ENCODE data around the gene CLDN12.
A peak's percentile ranks its signal among the peaks of the same experiment; 100 is the strongest.

The CLDN12 gene

DNA sequence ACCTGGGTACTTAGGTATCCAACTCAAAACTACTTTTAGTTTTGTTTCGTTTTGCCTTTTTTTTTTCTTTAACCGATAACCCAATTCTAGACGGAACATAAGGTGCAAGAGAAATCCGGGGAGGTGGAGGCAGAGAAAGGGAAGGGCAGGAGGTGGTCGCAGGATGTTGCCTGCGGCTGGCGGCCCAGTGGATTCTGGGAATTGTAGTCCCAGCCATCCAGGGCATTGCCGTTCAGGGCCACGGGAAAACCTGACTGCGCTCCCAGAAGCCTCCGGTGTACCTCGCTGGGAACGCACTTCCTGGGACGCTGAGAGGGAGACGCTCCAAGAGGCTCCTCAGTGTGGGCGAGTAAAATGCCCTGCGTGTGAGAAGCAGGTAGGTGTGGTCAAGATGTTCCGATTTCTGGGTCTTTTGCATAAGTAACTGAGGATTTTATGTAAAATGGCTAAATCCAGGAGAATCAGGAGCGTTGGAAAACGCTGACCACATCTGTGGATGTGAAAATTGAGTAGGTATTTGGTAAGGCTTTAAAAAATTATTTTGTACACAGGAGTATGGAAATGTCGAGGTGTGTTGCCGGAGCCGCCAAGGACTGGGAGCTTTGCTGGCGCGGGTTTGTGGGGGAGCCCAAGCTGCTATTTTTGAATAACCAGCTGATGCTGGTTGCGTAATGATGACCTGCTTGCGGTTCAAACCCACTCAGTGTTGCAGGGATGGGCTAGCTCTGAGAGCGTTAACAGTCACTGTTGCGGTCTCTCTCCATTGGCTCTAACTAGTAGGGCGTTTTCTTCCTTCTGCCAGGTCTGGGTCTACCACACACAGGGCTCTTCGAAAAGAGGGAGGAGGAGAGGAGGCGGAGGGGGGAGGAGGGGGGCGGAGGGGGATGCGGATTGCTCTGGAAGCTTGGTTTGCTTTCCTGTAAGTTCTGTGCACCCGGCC is at the start of gene CLDN12:
TSS of gene CLDN12 (plus strand) at position 288 of the 940 bp plus-strand sequence. CDS start 9,216 bp downstream, outside the sequence.
- H3K27me3 ChIP-seq (ENCODE audit: control insufficient read depth, insufficient read depth, low read length): no peaks in the 10 kb centered on the region
- H3K27ac ChIP-seq: peak within 1 kb of the TSS; percentile 95
- no peak within 1 kb of the TSS for H3K9ac ChIP-seq
- no peaks in the 10 kb centered on the region for H3K79me2 ChIP-seq
- no peaks in the 10 kb centered on the region for H3K36me3 ChIP-seq (ENCODE audit: control insufficient read depth, insufficient read depth, low read length)
- TF ChIP-seq, protein P1, sequence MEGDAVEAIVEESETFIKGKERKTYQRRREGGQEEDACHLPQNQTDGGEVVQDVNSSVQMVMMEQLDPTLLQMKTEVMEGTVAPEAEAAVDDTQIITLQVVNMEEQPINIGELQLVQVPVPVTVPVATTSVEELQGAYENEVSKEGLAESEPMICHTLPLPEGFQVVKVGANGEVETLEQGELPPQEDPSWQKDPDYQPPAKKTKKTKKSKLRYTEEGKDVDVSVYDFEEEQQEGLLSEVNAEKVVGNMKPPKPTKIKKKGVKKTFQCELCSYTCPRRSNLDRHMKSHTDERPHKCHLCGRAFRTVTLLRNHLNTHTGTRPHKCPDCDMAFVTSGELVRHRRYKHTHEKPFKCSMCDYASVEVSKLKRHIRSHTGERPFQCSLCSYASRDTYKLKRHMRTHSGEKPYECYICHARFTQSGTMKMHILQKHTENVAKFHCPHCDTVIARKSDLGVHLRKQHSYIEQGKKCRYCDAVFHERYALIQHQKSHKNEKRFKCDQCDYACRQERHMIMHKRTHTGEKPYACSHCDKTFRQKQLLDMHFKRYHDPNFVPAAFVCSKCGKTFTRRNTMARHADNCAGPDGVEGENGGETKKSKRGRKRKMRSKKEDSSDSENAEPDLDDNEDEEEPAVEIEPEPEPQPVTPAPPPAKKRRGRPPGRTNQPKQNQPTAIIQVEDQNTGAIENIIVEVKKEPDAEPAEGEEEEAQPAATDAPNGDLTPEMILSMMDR (IDR thresholded peaks at IDR 0.05): peak; percentile 7
- H3K4me2 ChIP-seq (ENCODE audit: low read length): peak within 1 kb of the TSS; percentile 87
- H3K9me3 ChIP-seq (ENCODE audit: control insufficient read depth, low read length): no peaks in the 10 kb centered on the region
- peak within 1 kb of the TSS; percentile 81 for H3K4me3 ChIP-seq (ENCODE audit: low read depth, low read length)
- no peaks in the 10 kb centered on the region for H3K4me1 ChIP-seq
- peak within 1 kb of the TSS; percentile 94 for H2AFZ ChIP-seq

DNA sequence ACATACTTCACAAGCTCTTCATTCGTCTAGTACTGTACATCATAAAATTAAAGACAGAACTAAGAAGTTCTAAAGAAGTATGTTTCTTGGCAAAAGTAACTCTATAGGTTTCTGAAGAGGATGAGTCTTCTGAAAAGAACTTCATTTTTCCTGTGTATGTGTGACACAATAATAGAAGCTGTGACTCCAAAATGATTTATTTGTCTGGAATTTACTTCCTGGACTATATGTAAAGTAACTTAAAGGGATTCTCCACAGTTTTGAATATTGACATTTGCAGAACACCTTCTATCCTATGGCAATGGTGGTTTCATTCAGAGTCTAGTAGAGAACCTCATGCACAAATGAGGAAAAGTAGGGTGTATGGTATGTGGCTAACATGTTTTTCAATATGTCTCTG is 19.8 kb upstream of the CLDN12 start:
- H3K27me3 ChIP-seq (ENCODE audit: control insufficient read depth, insufficient read depth, low read length): no peaks in the 10 kb centered on the region
- no peak overlapping the region for H3K4me3 ChIP-seq (ENCODE audit: low read depth, low read length)
- H3K4me2 ChIP-seq (ENCODE audit: low read length): no peak overlapping the region
- no peak overlapping the region for H3K27ac ChIP-seq
- no peak overlapping the region for H2AFZ ChIP-seq
- TF ChIP-seq, protein P1 (IDR thresholded peaks at IDR 0.05): no peak
- H3K36me3 ChIP-seq (ENCODE audit: control insufficient read depth, insufficient read depth, low read length): no peaks in the 10 kb centered on the region
- H3K9ac ChIP-seq: no peak overlapping the region
- no peaks in the 10 kb centered on the region for H3K79me2 ChIP-seq
- H3K9me3 ChIP-seq (ENCODE audit: control insufficient read depth, low read length): no peaks in the 10 kb centered on the region
- H3K4me1 ChIP-seq: no peaks in the 10 kb centered on the region

DNA sequence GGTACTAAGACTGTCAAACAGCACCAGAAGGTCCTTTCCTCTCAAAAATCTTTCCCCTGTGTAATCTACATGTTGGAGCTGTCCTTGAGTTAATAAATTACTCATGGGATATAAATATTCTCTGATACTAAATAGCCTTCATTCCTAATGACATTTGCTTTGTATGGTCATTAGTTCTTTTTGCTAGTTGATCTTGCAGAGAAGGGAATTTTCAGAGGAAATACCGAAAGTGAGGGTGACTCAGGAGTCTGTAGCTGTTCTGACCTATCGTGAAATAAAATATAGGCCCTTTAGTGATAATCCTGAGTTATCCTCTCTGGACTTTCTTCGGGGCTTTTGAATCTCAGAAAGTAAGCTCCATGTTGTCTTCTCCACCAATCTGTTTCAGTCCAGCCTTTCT is 19.4 kb upstream of the CLDN12 start:
- Histone ChIP-seq H3K4me3 (ENCODE audit: low read depth, low read length) (no peak overlapping the region), H3K27ac (no peak overlapping the region), H3K36me3 (ENCODE audit: control insufficient read depth, insufficient read depth, low read length) (no peaks in the 10 kb centered on the region), H3K4me2 (ENCODE audit: low read length) (no peak overlapping the region), H3K9me3 (ENCODE audit: control insufficient read depth, low read length) (no peaks in the 10 kb centered on the region), H3K4me1 (no peaks in the 10 kb centered on the region), H2AFZ (no peak overlapping the region), H3K27me3 (ENCODE audit: control insufficient read depth, insufficient read depth, low read length) (no peaks in the 10 kb centered on the region), H3K9ac (no peak overlapping the region), H3K79me2 (no peaks in the 10 kb centered on the region)
- TF ChIP-seq, protein P1 (IDR thresholded peaks at IDR 0.05): no peak

- no peaks in the 10 kb centered on the region for H3K4me1 ChIP-seq
- H3K36me3 ChIP-seq (ENCODE audit: control insufficient read depth, insufficient read depth, low read length): no peaks in the 10 kb centered on the region
- H3K4me2 ChIP-seq (ENCODE audit: low read length): no peak overlapping the region
- no peaks in the 10 kb centered on the region for H3K27me3 ChIP-seq (ENCODE audit: control insufficient read depth, insufficient read depth, low read length)
- no peak overlapping the region for H3K9ac ChIP-seq
- H3K27ac ChIP-seq: no peak overlapping the region
- TF ChIP-seq, protein P1 (IDR thresholded peaks at IDR 0.05): no peak
- H3K9me3 ChIP-seq (ENCODE audit: control insufficient read depth, low read length): no peaks in the 10 kb centered on the region
- H3K4me3 ChIP-seq (ENCODE audit: low read depth, low read length): no peak overlapping the region
- no peak overlapping the region for H2AFZ ChIP-seq
- H3K79me2 ChIP-seq: no peaks in the 10 kb centered on the region
These were observed 18.8 kb upstream of the CLDN12 start for GRCh38 chr7:90384433-90384832.

All from parathyroid adenoma (tissue), 2 donors.